Nephron (organoid): ENCODE results near the gene PCNX1.
"Not testable (repeated sequence)": the region's sequence is repeated elsewhere in the genome, so short reads cannot be mapped to it uniquely, and the experiment has no call there.

Experiments used
- H3K27ac Mint-ChIP-seq, 3 experiments: 2 replicates each; pipeline ENCODE4 v1.8.0; 2020; ENCODE audit warnings: mixed read lengths in 3 of 3, mild to moderate bottlenecking in 2 of 3, moderate library complexity in 1 of 3
- H3K27me3 Mint-ChIP-seq: 2 replicates; pipeline ENCODE4 v1.8.0; 2021; ENCODE audit warnings: low read depth, mild to moderate bottlenecking, moderate library complexity, mixed read lengths
- H3K36me3 Mint-ChIP-seq: 2 replicates; pipeline ENCODE4 v1.8.0; 2020; ENCODE audit warnings: low read depth, mixed read lengths
- H3K4me1 Mint-ChIP-seq: 2 replicates; pipeline ENCODE4 v1.8.0; 2020; ENCODE audit warnings: mixed read lengths
- H3K4me3 Mint-ChIP-seq, 3 experiments: 2 replicates each; pipeline ENCODE4 v1.8.0; 2020; ENCODE audit warnings: mild to moderate bottlenecking in 3 of 3, mixed read lengths in 3 of 3, moderate library complexity in 2 of 3
- H3K9me3 Mint-ChIP-seq: 2 replicates; pipeline ENCODE4 v1.8.0; 2020; ENCODE audit warnings: mixed read lengths
- TF ChIP-seq, protein P1 (sequence below), 3 experiments: fragments of 200-600 bp; sonication (generic); IDR thresholded peaks; one replicate each; pipeline ENCODE4 v1.5.0; 2021; ENCODE audit warnings: antibody characterized with exemption in 3 of 3; ENCODE audit not compliant: unreplicated experiment in 3 of 3

PCNX1 gene

DNA sequence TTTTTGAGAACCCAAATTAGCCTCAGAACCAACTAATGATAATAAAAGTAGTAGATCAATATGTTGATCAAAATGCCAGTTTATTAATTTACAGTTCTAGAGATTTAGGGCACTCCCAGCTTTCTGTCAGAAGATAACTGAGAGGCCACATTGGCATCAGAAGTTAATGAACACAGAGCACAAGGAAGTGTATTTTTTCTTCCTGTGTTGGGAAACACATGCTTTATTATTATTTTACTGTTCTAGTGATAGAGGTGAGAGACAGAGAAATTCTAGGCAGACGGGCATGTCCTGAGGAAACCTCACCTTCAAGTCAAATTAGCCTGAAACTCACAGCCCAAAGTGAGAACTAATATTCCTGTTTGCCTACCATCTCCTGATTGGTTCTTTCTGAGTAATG lies 213.7 kb downstream of the PCNX1 start:
- Mint-ChIP-seq H3K27ac (no peak overlapping the region), H3K4me1 (peaks cover 9% of the 10 kb centered on the region), H3K9me3 (peaks cover 12% of the 10 kb centered on the region), H3K36me3 (peaks cover 31% of the 10 kb centered on the region), H3K4me3 (no peak overlapping the region), H3K27me3 (no peaks in the 10 kb centered on the region)
- TF ChIP-seq, protein P1, sequence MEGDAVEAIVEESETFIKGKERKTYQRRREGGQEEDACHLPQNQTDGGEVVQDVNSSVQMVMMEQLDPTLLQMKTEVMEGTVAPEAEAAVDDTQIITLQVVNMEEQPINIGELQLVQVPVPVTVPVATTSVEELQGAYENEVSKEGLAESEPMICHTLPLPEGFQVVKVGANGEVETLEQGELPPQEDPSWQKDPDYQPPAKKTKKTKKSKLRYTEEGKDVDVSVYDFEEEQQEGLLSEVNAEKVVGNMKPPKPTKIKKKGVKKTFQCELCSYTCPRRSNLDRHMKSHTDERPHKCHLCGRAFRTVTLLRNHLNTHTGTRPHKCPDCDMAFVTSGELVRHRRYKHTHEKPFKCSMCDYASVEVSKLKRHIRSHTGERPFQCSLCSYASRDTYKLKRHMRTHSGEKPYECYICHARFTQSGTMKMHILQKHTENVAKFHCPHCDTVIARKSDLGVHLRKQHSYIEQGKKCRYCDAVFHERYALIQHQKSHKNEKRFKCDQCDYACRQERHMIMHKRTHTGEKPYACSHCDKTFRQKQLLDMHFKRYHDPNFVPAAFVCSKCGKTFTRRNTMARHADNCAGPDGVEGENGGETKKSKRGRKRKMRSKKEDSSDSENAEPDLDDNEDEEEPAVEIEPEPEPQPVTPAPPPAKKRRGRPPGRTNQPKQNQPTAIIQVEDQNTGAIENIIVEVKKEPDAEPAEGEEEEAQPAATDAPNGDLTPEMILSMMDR (IDR thresholded peaks at IDR 0.05; ENCODE audit: unreplicated experiment in 3 of 3) = no peak

DNA sequence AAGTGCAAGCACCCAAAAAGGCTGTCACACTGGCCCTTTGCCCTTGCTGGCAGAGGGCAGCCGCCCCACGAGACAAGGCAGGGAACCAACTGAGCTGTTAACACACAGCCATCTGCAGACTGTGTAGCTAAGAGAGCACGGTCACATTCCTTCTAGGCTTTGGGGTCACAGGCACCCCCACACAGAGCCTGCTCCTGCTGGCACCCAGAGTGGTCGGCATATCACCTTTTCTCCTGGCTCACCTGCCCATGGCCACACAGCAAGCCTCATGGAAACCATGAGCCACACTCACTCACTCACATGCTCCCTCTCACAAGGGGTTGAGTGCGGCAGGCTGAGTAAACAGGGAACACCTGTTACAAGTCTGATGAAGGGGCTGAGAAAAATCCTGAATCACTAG lies 214.5 kb downstream of the PCNX1 start:
- Mint-ChIP-seq H3K4me1 (peaks cover 6% of the 10 kb centered on the region), H3K36me3 (peaks cover 31% of the 10 kb centered on the region), H3K27me3 (no peaks in the 10 kb centered on the region), H3K4me3 (no peak overlapping the region), H3K9me3 (peaks cover 13% of the 10 kb centered on the region), H3K27ac (peak overlapping the region in 1 of 3 experiments; percentile 24)
- TF ChIP-seq, protein P1 (IDR thresholded peaks at IDR 0.05; ENCODE audit: unreplicated experiment in 3 of 3) = no peak

DNA sequence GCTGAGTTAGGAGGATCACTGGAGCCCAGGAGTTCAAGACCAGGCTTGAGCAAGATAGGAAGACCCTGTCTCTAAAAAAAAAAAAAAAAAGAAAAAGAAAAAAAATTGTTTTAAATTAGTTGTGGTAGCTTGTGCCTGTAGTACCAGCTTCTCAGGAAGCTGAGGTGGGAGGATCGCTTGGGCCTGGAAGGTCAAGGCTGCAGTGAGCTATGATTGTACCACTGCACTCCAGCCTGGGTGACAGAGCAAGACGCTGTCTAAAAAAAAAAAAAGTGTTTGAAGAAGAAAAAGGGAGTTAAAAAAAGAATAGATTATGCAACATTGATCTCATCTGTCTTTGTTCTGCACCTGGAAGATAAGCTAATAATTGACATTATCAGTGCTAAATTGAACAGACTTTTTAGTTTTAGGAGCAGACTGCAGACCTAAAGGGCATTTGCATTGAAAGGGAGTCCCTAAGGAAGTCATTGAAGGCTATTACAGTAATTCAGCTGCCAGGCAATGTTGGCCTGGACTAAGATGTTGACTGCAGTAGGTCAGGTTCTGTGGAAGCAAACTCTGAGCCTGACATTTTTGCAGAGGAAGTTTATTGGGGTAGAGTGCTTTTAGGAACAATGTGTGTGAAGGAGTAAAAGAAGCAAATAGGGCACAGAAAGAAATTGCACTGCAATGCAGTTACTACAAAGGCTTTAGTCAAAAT lies 215.8 kb downstream of the PCNX1 start:
- Mint-ChIP-seq H3K36me3 (peaks cover 31% of the 10 kb centered on the region), H3K27ac (peak overlapping the region in 1 of 3 experiments; percentile 11), H3K9me3 (peaks cover 13% of the 10 kb centered on the region)

DNA sequence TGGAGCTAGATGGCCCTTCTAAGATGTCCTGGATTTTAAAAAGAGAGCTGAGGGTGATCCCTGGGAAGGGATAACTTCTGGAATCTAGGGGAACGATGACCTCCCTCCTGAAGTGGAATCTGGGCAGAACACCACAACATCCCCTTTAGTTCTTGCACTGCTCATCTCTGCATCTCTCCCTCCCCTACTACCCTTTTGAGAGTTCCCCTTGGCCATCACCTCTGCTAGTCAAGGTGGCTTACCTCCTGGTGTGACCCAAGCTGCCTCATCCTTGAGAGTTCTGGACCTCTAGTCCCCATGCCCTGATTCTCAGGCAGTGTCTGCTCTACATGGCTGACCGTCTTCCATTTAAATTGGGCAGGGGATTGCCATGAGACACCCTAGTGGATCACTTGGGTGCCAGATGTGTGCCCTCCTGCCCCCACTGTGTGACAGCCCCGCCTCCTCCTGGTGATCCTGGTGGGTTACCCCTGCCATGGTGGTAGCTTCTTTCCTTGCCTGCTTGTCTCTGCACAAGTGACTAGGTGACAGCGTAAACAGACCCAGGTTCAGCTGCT lies 216.4 kb downstream of the PCNX1 start:
- peaks cover 27% of the 10 kb centered on the region for H3K36me3 Mint-ChIP-seq
- H3K27me3 Mint-ChIP-seq = no peaks in the 10 kb centered on the region
- H3K4me1 Mint-ChIP-seq = no peaks in the 10 kb centered on the region
- TF ChIP-seq, protein P1 (IDR thresholded peaks at IDR 0.05; ENCODE audit: unreplicated experiment in 3 of 3) = no peak
- peak overlapping the region in 1 of 3 experiments; percentile 11 for H3K27ac Mint-ChIP-seq
- H3K9me3 Mint-ChIP-seq = peaks cover 13% of the 10 kb centered on the region
- no peak overlapping the region for H3K4me3 Mint-ChIP-seq

More for the DNA sequence above, 215.8 kb downstream of the PCNX1 start:
- no peaks in the 10 kb centered on the region for H3K27me3 Mint-ChIP-seq
- TF ChIP-seq, protein P1 (IDR thresholded peaks at IDR 0.05; ENCODE audit: unreplicated experiment in 3 of 3) = no peak
- H3K4me1 Mint-ChIP-seq = no peaks in the 10 kb centered on the region
- no peak overlapping the region for H3K4me3 Mint-ChIP-seq

DNA sequence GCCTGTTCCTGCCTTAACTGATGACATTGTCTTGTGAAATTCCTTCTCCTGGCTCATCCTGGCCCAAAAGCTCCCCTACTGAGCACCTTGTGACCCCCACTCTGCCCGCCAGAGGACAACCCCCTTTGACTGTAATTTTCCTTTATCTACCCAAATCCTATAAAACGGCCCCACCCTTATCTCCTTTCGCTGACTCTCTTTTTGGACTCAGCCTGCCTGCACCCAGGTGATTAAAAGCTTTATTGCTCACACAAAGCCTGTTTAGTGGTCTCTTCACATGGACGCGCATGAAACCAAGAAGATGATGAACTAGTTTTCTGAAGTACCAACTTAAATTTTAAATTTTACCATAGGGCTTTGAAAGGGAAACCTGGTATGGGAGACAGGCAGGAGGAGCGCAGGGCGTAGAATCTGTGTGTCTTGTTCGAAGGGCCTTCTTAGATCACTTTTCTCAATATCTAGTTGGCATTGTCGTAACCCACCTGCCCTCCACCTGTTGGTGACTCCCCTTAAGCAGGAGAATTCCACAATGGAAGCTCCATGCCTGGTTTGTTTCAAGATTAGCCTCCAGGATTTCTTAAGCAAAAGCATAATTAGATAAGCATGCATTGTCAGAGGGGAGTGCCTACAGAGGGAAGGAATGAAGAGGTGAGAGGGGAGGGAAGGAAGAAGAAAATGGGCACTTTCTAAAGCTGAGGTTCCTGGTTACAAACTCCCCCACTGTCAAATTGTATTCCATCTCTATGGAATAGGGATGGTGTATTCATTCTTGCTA lies 222.6 kb downstream of the PCNX1 start:
- not testable (repeated sequence) for H3K9me3 Mint-ChIP-seq, H3K4me1 Mint-ChIP-seq

DNA sequence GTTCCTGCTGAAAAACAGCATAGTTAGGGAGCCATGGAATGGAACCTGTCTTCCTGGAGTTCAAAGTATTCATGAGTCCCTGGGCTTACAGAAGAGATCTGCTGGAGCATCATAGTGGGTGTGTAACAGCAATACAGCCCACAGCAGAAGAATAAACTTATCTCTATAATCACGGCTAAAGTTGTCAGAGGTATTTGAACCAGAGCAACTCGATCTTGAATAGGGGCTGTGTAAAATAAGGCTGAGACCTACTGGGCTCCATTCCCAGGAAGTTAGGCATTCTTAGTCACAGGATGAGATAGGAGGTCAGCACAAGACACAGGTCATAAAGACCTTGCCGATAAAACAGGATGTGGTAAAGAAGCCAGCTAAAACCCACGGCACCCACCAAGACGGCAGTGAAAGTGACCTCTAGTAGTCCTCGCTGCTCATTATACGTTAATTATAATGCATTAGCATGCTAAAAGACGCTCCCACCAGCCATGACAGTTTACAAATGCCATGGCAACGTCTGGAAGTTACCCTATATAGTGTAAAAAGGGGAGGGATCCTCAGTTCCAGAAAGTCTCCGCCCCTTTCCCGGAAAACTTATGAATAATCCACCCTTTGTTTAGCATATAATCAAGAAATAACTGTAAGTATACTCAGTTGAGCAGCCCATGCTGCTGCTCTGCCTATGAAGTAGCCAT lies 223.4 kb downstream of the PCNX1 start:
- Mint-ChIP-seq H3K9me3 (peaks cover 3% of the 10 kb centered on the region), H3K4me1 (no peaks in the 10 kb centered on the region), H3K36me3 (peaks cover under 1% of the 10 kb centered on the region), H3K4me3 (no peak overlapping the region), H3K27ac (no peak overlapping the region), H3K27me3 (peaks cover 4% of the 10 kb centered on the region)
- TF ChIP-seq, protein P1 (IDR thresholded peaks at IDR 0.05; ENCODE audit: unreplicated experiment in 3 of 3) = no peak

More for the DNA sequence above, 222.6 kb downstream of the PCNX1 start:
- H3K27me3 Mint-ChIP-seq, H3K4me3 Mint-ChIP-seq, H3K27ac Mint-ChIP-seq, H3K36me3 Mint-ChIP-seq: not testable (repeated sequence)
